ENCODE data around the gene AQP1.

Gene AQP1

GRCh38 chr7:30907527-30908267 lies 4.0 kb upstream of the AQP1 start:
- DNase-seq, result no peak

- no peak for DNase-seq
These were observed 3.0 kb upstream of the AQP1 start for GRCh38 chr7:30908681-30909080.

- DNase-seq, result no peak
These were observed 2.2 kb upstream of the AQP1 start for GRCh38 chr7:30909431-30909830.

- DNase-seq, result no peak
These were observed 1.1 kb upstream of the AQP1 start for GRCh38 chr7:30910411-30911073.

GRCh38 chr7:30911133-30911532 lies 520 bp upstream of the AQP1 start:
- DNase-seq, result no peak

GRCh38 chr7:30912021-30912730 lies 523 bp downstream of the AQP1 start:
- DNase-seq, result no peak

GRCh38 chr7:30912731-30912985 lies 1.0 kb downstream of the AQP1 start:
- no peak for DNase-seq

- peak in 1 of 2 experiments; percentile 30 for DNase-seq
These were observed 1.5 kb downstream of the AQP1 start for GRCh38 chr7:30912986-30913811.

GRCh38 chr7:30913821-30914515 lies 2.3 kb downstream of the AQP1 start:
- no peak for DNase-seq

GRCh38 chr7:30914596-30914995 lies 2.9 kb downstream of the AQP1 start:
- no peak for DNase-seq

- no peak for DNase-seq
These were observed 3.5 kb downstream of the AQP1 start for GRCh38 chr7:30915005-30915601.

GRCh38 chr7:30915751-30916150 lies 4.1 kb downstream of the AQP1 start:
- no peak for DNase-seq

GRCh38 chr7:30916255-30916654 lies 4.6 kb downstream of the AQP1 start:
- no peak for DNase-seq

- DNase-seq, result no peak
These were observed 5.1 kb downstream of the AQP1 start for GRCh38 chr7:30916767-30917166.

GRCh38 chr7:30917216-30917893 lies 5.7 kb downstream of the AQP1 start:
- DNase-seq, result no peak

GRCh38 chr7:30918676-30919075 lies 7.0 kb downstream of the AQP1 start:
- DNase-seq, result no peak

- DNase-seq, result peak; percentile 25 to 63
These were observed 8.4 kb downstream of the AQP1 start for GRCh38 chr7:30920021-30920583.

GRCh38 chr7:30920584-30921539 lies 9.2 kb downstream of the AQP1 start:
- DNase-seq, result no peak

GRCh38 chr7:30921540-30922401 lies 10.1 kb downstream of the AQP1 start:
- DNase-seq, result no peak
